ENCODE measurements around the gene FTO. TPM values are rescaled to one million over a fixed set of nuclear protein-coding genes. Genes with fewer than 3 reads are reported as not detected.

The FTO gene
- total and polyA plus RNA-seq, 2 donors from 2014 or later = 22.3 to 116 TPM

DNA sequence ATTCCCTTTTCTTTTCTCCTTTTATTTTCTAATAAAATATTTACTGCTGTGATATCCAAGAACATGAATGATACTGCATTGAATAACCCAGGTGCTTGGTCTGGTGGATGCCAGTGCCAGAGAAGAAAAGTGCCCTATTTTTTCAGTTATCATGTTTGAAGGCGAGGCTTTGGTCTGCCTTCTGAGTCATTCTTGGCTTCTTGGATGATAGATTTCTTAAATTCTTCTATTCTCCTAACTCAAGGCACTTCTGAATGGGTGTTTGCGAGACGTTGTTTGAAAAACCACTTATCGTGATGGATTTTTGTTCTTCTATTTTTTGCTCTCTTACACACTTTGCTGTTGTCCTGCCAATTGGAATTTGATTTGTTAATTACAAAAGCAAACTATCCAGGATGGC, 66.7 kb downstream of the FTO start:
- H3K9ac ChIP-seq (ENCODE audit: low read length in 3 of 3) = no peak overlapping the region
- DNase-seq (no peak), FAIRE-seq (no peak)
- H3K4me1 ChIP-seq (ENCODE audit: control insufficient read depth in 2 of 3, insufficient read depth in 2 of 3, low read depth in 1 of 3, low read length in 3 of 3) = peaks cover 0 to 28% (median 4%) of the 10 kb centered on the region in 3 donors
- no peak overlapping the region for H3K27ac ChIP-seq (ENCODE audit: low read depth in 2 of 2, low read length in 2 of 2)
- intact Hi-C loops (cut with DNase I) = no loop called here
- no peaks in the 10 kb centered on the region for H3K9me3 ChIP-seq (ENCODE audit: control insufficient read depth in 2 of 3, insufficient read depth in 1 of 3, low read length in 3 of 3)
- H3K36me3 ChIP-seq (ENCODE audit: control insufficient read depth in 2 of 3, insufficient read depth in 3 of 3, low read length in 3 of 3) = no peaks in the 10 kb centered on the region
- TF ChIP-seq CTCF (IDR thresholded peaks at IDR 0.05; ENCODE audit: borderline replicate concordance, extremely low read depth, insufficient read depth) = no peak
- no peaks in the 10 kb centered on the region for H3K27me3 ChIP-seq (ENCODE audit: control insufficient read depth, insufficient read depth, low read length)
- no peak overlapping the region for H3K4me3 ChIP-seq (ENCODE audit: low read length in 3 of 3)

DNA sequence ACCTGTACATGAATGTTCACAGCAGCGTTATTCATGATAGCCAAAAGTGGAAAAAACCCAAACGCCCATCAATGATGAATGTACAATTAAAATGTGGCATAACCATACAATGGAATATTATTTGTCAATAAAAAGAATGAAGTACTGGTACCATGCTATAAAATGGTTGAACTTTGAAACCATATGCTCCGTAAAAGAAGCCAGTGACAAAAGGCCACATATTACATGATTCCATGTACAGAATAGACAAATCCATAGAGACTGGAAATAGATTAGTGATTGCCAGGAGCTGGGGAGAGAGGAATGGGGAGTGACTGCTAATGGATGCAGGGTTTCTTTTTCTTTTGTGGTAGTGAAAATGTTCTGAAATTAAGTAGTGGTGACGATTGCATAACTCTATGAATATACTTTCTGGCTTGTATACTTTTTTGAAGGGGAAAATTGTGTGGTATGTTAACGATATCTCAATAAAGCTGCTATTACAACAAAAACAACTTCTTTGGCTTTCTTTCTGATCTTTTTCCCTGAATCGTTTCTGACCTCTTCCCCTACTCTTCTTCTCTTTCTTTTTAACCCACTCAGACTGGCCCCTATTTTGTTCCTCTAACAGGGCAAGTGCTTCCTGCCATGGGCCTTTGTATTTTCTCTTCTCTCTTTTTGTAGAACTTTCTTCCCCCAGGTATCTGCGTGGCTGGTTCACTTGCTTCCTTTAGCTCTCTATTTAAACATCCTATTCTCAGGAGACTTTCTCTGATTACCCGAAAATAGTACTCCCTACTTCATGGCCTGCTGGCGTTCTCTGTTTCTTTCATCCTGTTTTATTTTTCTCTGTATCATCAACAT, 67.9 kb downstream of the FTO start:
- Histone ChIP-seq H3K27ac (ENCODE audit: low read depth in 2 of 2, low read length in 2 of 2) (no peak overlapping the region), H3K9me3 (ENCODE audit: control insufficient read depth in 2 of 3, insufficient read depth in 1 of 3, low read length in 3 of 3) (no peaks in the 10 kb centered on the region), H3K27me3 (ENCODE audit: control insufficient read depth, insufficient read depth, low read length) (no peaks in the 10 kb centered on the region), H3K9ac (ENCODE audit: low read length in 3 of 3) (no peak overlapping the region), H3K4me3 (ENCODE audit: low read length in 3 of 3) (no peak overlapping the region), H3K36me3 (ENCODE audit: control insufficient read depth in 2 of 3, insufficient read depth in 3 of 3, low read length in 3 of 3) (no peaks in the 10 kb centered on the region), H3K4me1 (ENCODE audit: control insufficient read depth in 2 of 3, insufficient read depth in 2 of 3, low read depth in 1 of 3, low read length in 3 of 3) (peaks cover 0 to 29% (median 4%) of the 10 kb centered on the region in 3 donors)
- intact Hi-C loops (cut with DNase I) = no loop called here
- FAIRE-seq (no peak), DNase-seq (no peak)
- no peak for TF ChIP-seq CTCF (IDR thresholded peaks at IDR 0.05; ENCODE audit: borderline replicate concordance, extremely low read depth, insufficient read depth)

DNA sequence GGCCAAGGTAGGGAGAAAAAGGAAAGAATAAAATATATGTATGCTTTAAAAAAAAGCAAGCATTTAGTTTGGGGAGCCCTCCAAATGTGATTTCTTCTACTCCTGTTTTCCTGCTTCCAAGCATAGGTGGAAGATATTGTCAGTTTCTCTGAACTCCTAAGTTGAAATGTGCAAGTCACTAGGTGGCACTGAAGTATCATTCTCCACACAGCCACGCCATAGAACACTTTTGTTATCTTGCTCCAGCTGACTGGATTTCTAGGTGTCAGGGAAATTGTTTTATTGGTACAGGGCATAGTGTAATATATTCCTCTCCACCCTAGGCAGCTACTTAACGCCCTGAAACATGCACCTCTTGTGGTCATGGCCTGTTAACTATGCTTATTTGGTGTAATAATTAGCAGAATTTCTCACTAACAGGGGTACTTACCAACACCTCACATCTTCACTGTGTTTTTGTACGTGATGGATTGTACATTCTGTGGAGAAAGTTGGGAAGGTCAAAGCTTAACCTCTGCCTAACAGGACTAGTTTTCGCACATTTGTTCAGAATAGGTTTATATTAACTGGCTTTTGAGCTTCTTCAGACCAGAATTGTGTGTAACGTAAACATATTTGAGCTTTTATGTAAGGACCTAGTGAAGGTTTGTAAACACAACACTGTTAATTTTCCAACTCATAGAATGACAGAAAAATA, 69.3 kb downstream of the FTO start:
- peak; percentile 96 for FAIRE-seq
- peak in 4 of 5 donors; percentile 71 to 94 (median 82) for DNase-seq
- H3K4me1 ChIP-seq (ENCODE audit: control insufficient read depth in 2 of 3, insufficient read depth in 2 of 3, low read depth in 1 of 3, low read length in 3 of 3) = peaks cover 0 to 22% (median 4%) of the 10 kb centered on the region in 3 donors

More for the DNA sequence above, 69.3 kb downstream of the FTO start:
- Histone ChIP-seq H3K9ac (ENCODE audit: low read length in 3 of 3) (no peak overlapping the region), H3K27ac (ENCODE audit: low read depth in 2 of 2, low read length in 2 of 2) (no peak overlapping the region), H3K4me3 (ENCODE audit: low read length in 3 of 3) (peak overlapping the region in 1 of 3 donors; percentile 29), H3K27me3 (ENCODE audit: control insufficient read depth, insufficient read depth, low read length) (no peaks in the 10 kb centered on the region), H3K36me3 (ENCODE audit: control insufficient read depth in 2 of 3, insufficient read depth in 3 of 3, low read length in 3 of 3) (no peaks in the 10 kb centered on the region), H3K9me3 (ENCODE audit: control insufficient read depth in 2 of 3, insufficient read depth in 1 of 3, low read length in 3 of 3) (no peaks in the 10 kb centered on the region)
- intact Hi-C loops (cut with DNase I) = no loop called here
- TF ChIP-seq CTCF (IDR thresholded peaks at IDR 0.05; ENCODE audit: borderline replicate concordance, extremely low read depth, insufficient read depth) = peak; percentile 78

All from kidney (tissue), 14 donors.